ENCODE results near the gene PKNOX2. TPM values are rescaled to one million over a fixed set of nuclear protein-coding genes. Genes with fewer than 3 reads are reported as not detected.

Gene PKNOX2
- total and polyA plus RNA-seq, 7 donors, result 0.23 to 4.7 (median 1.4) TPM

DNA sequence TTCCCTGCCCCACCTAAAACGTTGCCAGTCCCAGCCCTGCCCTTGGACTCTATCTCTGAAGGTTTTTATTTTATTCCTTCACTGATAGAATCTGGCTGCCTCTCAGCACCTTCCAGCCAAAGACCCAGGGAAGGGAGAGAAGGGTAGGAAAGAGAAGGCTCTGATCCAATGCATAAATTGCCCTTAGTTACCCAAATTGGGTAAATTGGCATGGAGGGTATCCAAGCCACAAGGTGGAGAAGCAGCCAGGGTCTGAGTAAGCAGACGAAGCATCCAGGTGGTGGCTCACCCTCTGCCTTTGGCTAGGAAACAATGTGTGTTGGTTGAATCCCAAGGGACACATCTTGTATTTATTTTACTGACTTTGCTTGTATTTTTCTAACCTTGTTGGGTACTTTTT is 242.5 kb downstream of the PKNOX2 start:
- intact Hi-C loops (cut with DNase I), result loop anchor here (5.0 kb wide), 1 partner anchor 60 kb away; no protein-coding TSS in a partner anchor
- H3K27me3 ChIP-seq, result no peaks in the 10 kb centered on the region
- 40 to 65% methylated on average over 2 of the region's 2 CpGs for WGBS, 2 donors
- no peaks in the 10 kb centered on the region for H3K36me3 ChIP-seq
- H3K27ac ChIP-seq, result no peak overlapping the region
- no peaks in the 10 kb centered on the region for H3K9me3 ChIP-seq
- TF ChIP-seq POLR2A (IDR thresholded peaks at IDR 0.05), result no peak
- TF ChIP-seq EP300 (IDR thresholded peaks at IDR 0.05), result no peak
- no peak overlapping the region for H3K4me3 ChIP-seq
- DNase-seq, result no peak
- H3K4me1 ChIP-seq, result peaks cover 0 to 13% (median 6%) of the 10 kb centered on the region in 4 donors

DNA sequence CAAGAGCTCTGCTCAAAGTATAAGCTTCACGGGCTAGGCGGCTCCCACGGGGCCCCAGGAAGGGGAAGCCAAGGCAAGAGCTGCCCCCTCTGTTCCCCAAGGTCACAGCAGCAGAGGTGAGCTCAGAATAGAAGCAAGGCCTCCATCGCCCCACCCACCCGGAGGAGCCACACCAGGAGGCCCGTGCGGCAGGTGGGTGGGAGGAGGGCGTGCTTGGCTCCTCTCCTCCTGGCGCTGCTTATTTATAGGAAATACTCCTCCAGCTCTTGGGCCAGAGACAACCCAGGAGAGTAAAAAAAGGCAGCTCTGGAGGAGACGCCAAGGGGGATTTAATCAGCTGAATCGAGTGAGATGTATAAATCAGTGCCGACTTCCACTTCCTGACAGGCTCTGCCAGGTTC is 243.8 kb downstream of the PKNOX2 start:
- H3K36me3 ChIP-seq, result no peaks in the 10 kb centered on the region
- peak; percentile 48 for DNase-seq
- intact Hi-C loops (cut with DNase I), result loop anchor here (5.0 kb wide), 1 partner anchor 61 kb away; no protein-coding TSS in a partner anchor

DNA sequence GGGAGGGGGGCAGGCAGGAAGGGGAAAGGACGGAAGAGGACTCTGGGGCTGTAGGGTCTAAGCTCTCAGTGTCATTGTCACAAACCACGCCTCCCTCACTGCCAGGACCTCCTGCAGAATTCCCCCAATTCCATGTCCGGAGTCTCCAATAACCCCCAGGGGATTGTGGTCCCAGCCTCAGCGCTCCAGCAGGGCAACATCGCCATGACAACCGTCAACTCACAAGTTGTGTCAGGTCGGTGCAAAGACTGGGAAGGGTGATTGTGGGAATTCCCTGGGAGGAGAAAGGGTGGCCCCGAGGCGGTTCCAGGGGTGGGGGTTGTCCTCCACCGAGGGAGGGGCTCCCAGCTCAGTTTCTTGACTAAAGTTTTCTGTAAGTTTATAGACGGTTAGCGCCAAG is 245.5 kb downstream of the PKNOX2 start:
- WGBS, 2 donors, result 49 to 54% methylated on average over 12 of the region's 12 CpGs
- intact Hi-C loops (cut with DNase I), result no loop called here

More for the DNA sequence above, 243.8 kb downstream of the PKNOX2 start:
- Histone ChIP-seq H3K9me3 (no peaks in the 10 kb centered on the region), H3K4me1 (peaks cover 0 to 13% (median 6%) of the 10 kb centered on the region in 4 donors), H3K27me3 (no peaks in the 10 kb centered on the region), H3K27ac (no peak overlapping the region), H3K4me3 (no peak overlapping the region)
- WGBS, 2 donors, result 51 to 66% methylated on average over 12 of the region's 12 CpGs
- no peak for TF ChIP-seq POLR2A (IDR thresholded peaks at IDR 0.05)
- TF ChIP-seq, protein P1, sequence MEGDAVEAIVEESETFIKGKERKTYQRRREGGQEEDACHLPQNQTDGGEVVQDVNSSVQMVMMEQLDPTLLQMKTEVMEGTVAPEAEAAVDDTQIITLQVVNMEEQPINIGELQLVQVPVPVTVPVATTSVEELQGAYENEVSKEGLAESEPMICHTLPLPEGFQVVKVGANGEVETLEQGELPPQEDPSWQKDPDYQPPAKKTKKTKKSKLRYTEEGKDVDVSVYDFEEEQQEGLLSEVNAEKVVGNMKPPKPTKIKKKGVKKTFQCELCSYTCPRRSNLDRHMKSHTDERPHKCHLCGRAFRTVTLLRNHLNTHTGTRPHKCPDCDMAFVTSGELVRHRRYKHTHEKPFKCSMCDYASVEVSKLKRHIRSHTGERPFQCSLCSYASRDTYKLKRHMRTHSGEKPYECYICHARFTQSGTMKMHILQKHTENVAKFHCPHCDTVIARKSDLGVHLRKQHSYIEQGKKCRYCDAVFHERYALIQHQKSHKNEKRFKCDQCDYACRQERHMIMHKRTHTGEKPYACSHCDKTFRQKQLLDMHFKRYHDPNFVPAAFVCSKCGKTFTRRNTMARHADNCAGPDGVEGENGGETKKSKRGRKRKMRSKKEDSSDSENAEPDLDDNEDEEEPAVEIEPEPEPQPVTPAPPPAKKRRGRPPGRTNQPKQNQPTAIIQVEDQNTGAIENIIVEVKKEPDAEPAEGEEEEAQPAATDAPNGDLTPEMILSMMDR (IDR thresholded peaks at IDR 0.05), result no peak

DNA sequence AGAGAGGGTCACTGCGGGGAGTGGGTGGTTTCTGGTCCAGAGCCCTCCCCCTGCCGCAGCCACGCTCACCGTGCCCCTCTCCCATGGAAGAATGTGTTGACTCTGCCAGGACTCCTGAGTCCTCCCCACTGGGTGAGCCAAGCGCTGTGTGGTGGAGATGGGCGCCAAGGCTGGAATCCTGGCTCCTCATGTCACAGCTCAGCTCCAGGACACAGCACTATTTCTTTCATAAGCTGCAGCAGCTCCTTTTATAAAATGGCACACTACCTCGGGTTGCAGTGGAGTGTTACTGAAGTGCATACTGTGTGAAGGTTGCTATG is 247.6 kb downstream of the PKNOX2 start:
- Histone ChIP-seq H3K9me3 (no peaks in the 10 kb centered on the region), H3K4me3 (no peak overlapping the region), H3K4me1 (no peaks in the 10 kb centered on the region), H3K27ac (no peak overlapping the region), H3K27me3 (no peaks in the 10 kb centered on the region), H3K36me3 (no peaks in the 10 kb centered on the region)
- no peak for TF ChIP-seq POLR2AphosphoS5 (IDR thresholded peaks at IDR 0.05)
- no peak for DNase-seq
- WGBS, 2 donors, result 85 to 92% methylated on average over 7 of the region's 7 CpGs
- intact Hi-C loops (cut with DNase I), result no loop called here

More for the DNA sequence above, 245.5 kb downstream of the PKNOX2 start:
- H3K9me3 ChIP-seq, result no peaks in the 10 kb centered on the region
- TF ChIP-seq POLR2A (IDR thresholded peaks at IDR 0.05), result no peak
- TF ChIP-seq POLR2AphosphoS5 (IDR thresholded peaks at IDR 0.05), result no peak
- TF ChIP-seq, protein P1 (IDR thresholded peaks at IDR 0.05), result no peak
- TF ChIP-seq EP300 (IDR thresholded peaks at IDR 0.05), result no peak
- H3K4me3 ChIP-seq, result no peak overlapping the region
- H3K27ac ChIP-seq, result no peak overlapping the region
- no peaks in the 10 kb centered on the region for H3K27me3 ChIP-seq
- H3K4me1 ChIP-seq, result peaks cover 0 to 3% (median under 1%) of the 10 kb centered on the region in 4 donors
- DNase-seq, result no peak
- H3K36me3 ChIP-seq, result no peaks in the 10 kb centered on the region

DNA sequence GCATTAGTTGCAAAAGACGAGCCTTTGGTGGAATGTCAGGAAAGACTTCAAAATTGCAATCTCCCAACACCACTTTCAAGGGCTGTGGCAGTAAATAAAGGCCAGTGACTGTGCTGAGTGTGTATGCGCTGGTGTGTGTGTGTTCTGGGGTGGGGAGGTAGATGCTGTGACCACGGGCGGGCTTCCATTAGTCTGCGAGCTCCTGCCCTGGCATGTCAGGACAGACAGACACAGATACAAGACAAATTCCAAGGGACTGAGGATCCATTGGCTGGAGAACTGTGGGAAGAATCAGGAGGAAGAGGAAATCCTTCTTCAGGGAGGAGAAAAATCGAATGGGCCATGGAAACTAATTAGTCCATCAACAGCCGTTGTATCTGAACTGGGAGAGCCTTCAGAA is 248.0 kb downstream of the PKNOX2 start:
- WGBS, 2 donors, result 82 to 83% methylated on average over 7 of the region's 7 CpGs
- intact Hi-C loops (cut with DNase I), result no loop called here
- Histone ChIP-seq H3K4me1 (no peaks in the 10 kb centered on the region), H3K4me3 (no peak overlapping the region), H3K27ac (no peak overlapping the region), H3K36me3 (no peaks in the 10 kb centered on the region), H3K27me3 (no peaks in the 10 kb centered on the region), H3K9me3 (no peaks in the 10 kb centered on the region)
- TF ChIP-seq POLR2A (IDR thresholded peaks at IDR 0.05) (no peak), POLR2AphosphoS5 (IDR thresholded peaks at IDR 0.05) (no peak), EP300 (IDR thresholded peaks at IDR 0.05) (no peak)
- TF ChIP-seq, protein P1 (IDR thresholded peaks at IDR 0.05), result no peak
- DNase-seq, result no peak

DNA sequence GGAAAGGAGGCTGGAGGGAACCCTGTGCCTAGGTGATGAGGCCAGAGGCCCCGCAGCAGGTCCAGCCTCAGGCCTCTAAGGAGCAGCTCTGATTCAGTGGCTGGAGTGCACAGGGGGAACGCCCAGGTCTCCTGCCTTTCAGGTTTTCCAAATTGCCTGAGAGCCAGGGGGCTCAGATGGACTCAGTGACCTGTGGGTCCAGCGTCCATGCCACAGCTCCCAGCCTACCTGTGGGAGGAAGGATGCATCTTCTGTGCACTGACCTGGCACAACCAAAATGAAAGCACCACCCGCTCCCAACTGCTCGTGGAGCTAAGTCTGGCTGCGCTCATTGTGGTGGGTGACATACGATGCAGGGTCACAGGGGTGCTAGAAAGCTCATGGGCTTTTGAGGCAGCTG is 248.7 kb downstream of the PKNOX2 start:
- no peaks in the 10 kb centered on the region for H3K36me3 ChIP-seq
- TF ChIP-seq POLR2A (IDR thresholded peaks at IDR 0.05) (no peak), EP300 (IDR thresholded peaks at IDR 0.05) (no peak), POLR2AphosphoS5 (IDR thresholded peaks at IDR 0.05) (no peak)
- TF ChIP-seq, protein P1 (IDR thresholded peaks at IDR 0.05), result no peak
- no peak for DNase-seq
- H3K27ac ChIP-seq, result no peak overlapping the region
- H3K9me3 ChIP-seq, result no peaks in the 10 kb centered on the region
- intact Hi-C loops (cut with DNase I), result no loop called here
- 70 to 90% methylated on average over 7 of the region's 7 CpGs for WGBS, 2 donors
- H3K4me3 ChIP-seq, result no peak overlapping the region
- H3K4me1 ChIP-seq, result no peaks in the 10 kb centered on the region
- H3K27me3 ChIP-seq, result no peaks in the 10 kb centered on the region

Measured in sigmoid colon (tissue), 7 donors.